ENCODE results near the gene SMIM20.

Gene SMIM20

DNA sequence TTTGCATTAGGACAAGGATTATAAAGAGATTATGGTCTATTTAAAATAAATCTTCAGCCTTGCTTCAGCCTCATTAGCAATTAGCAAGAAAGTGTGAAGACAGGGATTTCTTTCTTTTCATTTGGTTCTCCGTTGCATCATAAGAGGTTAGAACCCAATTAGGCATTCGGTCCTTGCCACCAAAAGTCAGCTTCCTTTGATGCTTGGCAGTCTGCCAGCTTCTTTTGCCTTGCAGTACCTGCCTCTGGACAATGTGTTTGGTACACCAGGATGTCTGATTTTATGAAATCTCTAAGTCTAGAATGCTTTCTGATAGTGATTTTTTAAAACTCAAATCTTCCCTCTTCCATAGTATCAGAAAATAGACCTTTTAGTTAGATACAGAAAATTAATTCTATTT is 12.4 kb downstream of the SMIM20 start:
- no peak for DNase-seq (ENCODE audit: low read depth)

DNA sequence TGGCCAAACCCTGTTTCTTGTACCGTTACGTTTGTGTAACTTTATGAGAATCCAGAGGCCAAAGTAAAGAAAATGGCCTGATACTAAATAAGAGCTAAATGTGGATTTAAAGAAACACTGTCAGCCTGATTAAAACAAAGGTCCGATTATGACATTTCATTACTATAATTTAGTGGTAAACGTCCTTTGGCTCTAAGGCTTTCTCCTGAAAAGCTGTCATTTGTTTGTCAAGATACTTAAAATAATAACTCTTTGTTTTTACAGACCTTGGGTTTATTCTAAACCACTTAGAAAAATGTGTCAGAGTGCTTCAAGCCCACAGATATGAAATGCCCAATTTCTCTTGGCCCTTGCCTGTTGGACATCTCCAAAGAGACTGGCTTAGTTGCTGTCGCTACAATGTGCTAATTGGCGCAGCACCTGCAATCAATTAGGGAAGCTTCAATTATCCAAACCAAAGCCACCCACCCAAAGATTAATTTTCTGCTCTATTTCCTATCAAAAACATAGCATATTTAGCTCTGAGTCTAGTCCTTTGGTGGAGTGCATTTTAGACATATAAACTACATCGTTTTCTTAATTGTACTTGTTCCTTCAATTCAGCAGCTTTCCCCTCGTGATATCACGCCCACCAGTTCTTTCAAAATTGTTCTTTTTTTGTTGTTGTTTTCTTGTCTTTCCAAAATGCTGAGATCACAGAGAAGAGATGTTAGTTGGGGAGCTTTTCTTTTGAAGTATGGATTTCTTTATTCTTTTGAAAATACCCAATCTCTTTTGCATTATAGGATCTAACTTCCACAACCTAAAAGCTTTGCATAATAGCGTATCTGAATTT is 13.6 kb downstream of the SMIM20 start:
- no peak for DNase-seq (ENCODE audit: low read depth)

DNA sequence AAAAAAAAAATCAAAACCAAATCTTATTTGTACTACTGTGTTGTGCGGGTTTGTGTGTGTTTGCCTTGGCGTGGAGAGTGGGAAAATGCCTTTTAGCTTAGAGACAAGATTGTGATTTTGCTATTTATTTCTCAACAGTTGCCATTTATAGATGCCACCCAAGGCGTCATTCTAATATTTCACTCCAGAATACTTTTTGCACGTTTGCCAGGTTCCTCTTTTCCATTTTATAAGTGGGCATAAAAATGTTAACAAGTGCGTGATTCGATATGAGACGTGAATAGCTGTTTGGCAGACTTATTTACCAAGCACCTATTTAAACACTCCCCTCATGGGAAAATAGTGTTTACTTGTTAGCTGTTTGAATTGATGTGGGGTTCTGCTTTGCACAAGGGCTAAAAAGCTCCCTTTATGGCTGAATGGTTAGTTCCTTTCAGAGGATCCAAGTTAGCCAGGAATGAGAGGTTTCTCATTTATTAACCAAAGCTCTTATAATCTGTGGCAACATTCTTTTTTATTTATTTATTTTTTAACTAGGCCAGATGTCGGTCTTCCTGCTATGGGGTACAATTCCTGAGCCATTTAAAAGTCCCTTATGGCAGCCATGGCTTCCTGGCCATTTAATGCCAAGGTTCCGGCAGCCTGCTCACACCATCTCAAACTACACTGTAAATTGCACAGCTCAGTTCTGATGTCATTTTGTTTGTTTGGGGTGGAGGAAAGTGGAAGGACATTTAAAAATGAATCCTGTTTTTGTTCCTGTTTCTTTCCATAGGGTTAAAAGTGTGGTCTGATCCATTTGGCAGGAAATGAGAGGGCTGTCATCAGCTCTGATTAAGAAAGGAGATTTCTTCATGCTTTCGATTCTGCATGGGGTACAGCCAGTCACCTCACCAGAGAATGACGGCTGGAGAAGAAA is 14.6 kb downstream of the SMIM20 start:
- no peak for DNase-seq (ENCODE audit: low read depth)

DNA sequence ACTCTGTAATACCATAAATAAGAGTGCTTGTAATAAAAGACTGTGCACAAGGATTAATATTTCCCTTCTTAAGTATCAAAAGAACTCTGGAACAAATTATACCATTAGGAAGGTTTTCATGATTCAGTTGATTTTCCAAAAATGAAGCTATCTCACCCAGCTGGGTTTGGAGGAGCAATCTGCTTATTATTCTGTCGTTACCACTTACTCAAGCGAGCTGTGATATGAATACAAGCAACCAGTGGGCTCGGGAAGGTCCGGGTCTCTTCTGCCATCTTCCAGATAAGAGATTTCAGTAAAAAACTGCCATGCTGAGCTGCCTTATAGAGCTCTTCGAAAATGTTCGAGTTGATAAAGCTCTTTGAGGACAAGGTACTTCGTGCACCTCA is 15.3 kb downstream of the SMIM20 start:
- DNase-seq (ENCODE audit: low read depth): no peak

DNA sequence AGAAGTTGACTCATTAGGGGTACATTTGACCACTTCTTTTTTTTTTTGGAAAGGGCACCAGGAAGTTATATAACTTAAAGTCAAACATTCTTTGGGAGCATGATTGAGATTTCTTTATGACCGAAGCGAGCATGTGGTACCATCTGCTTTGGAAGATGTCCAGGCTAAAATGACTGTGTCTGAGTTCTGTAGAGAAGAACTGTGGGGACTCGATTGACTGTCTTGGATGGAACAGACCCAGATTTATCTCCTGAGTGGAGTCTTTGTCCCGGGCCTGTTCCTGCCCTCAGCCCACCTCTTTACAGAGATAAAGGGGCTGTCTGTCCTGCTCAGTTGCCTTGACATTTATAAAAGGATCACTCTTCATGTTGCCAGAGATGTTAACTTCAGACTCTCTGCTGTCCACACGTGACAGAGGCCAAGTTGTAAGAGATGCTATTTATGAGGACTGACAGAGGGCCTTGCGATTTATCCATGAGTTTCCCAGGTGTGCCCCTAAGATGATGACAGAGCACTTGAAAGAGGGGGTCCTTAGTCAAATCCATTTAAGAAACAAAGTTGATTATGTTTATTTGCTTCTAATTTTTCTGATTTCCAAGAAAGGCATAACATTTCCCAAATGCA is 16.8 kb downstream of the SMIM20 start:
- no peak for DNase-seq (ENCODE audit: low read depth)

DNA sequence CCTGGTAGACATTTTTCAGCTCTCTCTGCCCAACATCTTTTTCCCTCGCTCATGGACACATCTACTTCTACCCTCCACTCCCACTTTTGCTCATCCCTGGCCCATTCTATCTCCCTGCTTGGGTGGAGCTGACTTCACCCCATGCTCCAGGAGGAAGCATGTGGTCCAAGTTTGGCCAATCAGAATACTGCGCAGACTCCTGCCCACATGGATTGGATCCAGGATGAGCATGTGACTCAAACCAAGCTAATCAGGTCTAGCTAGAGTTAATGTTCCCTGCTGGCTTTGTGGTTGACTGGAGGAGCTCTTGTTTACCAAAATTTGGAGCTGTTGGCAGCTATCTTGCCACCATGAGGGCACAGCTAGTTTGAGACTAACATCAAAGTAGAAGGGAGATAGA is 22.7 kb downstream of the SMIM20 start:
- DNase-seq (ENCODE audit: low read depth): no peak

DNA sequence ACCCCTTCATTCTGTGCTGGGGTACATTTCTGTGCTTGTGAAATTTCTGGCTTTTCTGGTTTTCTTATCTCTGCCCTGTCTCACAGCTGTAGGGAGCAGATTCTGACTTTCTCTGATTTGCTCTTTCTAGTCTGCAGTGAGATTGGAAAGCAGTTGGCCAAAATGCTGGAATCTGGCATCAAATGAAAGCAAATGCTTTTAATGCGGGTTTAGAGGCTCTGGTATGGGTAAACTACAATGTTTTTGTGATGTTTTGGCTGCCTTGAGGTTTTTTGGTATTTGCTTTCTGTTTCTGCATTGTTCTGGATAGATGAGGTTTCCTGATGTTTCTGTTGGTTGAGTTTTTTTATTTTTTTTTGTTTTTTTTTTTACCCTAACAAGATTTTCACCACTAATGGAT is 23.8 kb downstream of the SMIM20 start:
- no peak for DNase-seq (ENCODE audit: low read depth)

DNA sequence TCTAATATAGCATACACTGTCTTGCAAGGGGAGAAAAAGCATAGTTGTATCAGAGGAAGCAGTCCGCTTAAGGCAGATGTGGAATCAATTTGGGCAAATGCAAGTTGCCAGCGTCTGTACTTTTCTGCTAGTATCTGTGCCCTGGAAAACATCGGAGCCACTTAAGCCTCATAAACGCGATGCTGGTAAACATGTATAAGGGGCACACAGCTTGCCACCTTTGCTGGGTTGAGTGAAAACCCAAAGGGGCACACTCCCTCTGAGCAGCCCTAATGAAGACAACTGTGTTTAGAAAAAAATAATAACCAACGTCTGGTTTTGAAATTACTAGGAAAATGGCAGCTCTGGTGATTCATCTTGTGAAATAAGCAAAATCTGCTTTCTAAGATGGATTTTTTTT is 24.3 kb downstream of the SMIM20 start:
- no peak for DNase-seq (ENCODE audit: low read depth)

DNA sequence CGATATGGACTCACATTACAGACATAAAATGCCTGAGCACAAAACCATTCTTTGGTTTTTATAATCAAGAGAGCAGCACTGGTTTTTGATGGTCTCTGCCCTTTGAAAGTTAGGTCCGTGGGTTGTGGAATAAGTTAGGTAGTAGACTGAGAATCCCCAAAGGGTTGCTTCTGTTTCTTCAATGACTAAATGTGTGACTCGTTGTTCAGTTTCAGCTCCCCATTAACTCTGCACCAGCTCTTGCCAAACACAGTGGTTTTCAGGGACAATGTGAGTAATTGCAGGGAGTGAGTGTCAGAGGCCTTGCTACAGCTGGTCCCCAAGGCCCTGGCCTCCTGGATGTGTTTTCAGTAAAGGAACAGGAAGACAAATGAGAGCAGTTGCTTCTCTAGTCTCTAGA is 24.8 kb downstream of the SMIM20 start:
- no peak for DNase-seq (ENCODE audit: low read depth)

DNA sequence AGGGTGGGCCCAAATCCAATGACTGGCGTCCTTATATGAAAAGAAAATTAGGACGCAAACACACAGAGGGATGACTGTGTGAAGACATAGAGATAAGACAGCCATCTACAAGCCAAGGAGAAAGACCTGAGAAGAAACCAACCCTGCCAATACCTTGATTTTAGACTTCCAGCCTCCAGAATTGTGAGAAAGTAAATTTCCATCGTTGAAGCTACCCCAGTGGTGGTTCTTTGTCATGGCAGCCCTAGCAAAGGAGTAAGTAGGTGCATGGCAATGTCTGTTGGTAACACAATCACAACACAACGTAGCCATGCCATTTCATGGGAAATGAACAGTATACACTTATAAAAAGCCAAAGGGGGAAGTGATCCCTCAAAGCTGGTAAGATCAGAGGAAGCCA is 25.3 kb downstream of the SMIM20 start:
- no peak for DNase-seq (ENCODE audit: low read depth)

DNA sequence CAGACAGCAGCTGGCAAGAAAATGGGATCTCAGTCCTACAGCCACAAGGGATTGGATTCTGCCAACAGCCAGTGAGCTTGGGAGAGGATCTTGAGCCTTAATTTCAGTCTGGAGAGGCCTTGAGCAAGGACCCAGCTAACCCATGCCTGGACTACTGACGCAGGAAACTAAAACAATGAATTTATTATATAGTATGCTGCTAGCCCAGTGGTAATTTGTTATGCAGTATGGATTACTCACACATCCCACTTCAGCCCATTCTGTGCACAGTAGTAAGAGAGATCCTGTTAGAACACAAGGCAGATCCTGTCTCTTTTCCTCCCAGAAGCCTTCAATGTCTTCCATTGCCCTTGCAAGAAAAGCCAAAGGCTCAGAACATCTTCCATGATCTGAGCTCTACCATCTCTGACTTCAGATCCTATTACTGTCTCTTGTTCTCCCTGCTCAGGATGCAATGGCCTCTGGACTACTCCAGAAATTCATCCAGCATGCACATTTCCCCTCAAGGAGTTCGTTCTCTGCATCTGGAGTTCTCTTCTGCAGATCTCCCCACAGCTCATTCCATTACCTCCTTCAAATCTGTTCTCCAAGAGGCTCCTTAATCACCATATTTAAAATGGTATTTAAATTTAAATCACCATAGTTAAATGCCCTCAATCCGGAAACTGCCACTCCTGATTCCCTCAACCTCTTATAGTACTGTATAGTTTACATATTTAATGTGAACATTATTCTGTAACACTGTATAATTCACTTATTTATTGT is 27.6 kb downstream of the SMIM20 start:
- no peak for DNase-seq (ENCODE audit: low read depth)

DNA sequence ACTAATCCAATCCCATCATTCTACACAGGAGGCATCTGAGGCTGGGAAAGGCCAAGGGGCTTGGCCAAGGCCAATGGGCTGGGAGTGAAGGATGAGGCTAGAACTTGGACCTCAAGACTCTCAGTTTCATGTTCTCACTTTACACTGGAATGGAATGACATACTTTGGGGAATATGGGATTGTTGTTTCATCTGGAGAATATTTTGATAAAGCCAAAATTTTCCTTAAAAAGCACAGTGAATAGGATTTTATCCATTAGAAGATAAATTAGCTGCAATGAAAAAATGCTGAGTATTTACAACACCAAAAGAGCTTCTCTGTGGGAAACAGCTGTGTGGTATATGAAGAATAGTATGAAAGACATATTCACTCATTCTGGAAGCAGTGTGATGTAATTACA is 29.3 kb downstream of the SMIM20 start:
- DNase-seq (ENCODE audit: low read depth): no peak

DNA sequence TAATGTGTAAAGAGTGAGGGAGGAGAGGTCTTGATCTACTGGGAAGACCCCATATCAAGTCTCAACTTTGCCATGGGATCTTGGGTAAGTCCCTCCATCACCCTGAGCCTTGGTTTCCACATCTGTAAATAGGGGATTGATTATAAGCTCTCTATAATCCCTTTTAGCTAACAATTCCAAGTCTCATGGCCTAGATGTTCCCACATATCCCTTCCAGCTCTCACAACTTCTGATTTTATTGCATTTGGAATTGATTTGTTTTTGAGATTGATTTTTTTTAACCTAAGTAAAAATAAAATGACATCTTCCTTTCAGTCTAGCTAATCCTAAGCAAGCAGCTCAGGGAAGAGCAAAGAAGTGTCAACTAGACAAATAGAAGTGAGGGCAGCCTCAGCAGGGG is 29.8 kb downstream of the SMIM20 start:
- DNase-seq (ENCODE audit: low read depth): no peak

DNA sequence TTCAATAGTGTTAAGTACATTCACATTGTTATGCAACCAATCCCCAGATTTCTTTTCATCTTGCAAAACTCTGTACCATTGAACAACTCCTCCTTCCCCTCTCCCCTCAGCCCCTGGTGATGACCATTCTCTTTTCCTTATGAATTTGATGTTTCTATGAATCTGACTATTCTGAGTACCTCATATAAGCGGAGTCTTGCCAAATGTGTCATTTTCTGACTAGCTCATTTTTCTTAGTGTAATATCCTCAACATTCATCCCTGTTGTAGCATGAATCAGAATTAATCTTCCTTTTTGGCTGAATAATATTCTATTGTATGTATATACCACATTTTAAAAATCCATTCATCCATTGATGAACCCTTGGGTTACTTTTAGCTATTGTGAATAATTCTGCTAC is 34.0 kb downstream of the SMIM20 start:
- no peak for DNase-seq (ENCODE audit: low read depth)

DNA sequence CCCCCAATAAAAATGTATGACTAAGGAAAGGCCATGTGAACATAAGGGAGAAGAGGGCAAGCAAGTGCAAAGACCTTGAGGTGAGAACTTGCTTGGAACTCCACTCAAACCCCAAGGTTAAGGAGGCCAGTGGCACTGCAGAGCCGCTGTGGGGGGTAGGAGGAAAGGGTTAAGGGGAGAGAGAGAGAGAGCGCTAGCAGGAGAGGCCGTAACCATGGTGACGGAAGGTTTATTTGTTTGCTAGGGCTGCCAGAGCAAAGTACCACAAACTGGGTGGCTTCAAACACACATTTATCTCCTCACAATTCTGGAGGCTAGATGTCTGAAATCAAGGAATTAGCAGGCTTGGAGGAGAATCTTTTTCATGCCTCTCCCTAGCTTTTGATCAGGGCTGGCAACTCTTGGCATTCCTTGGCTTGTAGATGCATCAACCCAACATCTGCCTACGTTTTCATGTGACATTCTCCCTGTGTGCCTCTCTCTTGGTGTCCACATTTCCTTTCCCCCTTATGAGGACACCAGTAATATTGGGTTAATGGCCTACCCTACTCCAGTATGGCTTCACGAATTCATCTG is 35.2 kb downstream of the SMIM20 start:
- no peak for DNase-seq (ENCODE audit: low read depth)

DNA sequence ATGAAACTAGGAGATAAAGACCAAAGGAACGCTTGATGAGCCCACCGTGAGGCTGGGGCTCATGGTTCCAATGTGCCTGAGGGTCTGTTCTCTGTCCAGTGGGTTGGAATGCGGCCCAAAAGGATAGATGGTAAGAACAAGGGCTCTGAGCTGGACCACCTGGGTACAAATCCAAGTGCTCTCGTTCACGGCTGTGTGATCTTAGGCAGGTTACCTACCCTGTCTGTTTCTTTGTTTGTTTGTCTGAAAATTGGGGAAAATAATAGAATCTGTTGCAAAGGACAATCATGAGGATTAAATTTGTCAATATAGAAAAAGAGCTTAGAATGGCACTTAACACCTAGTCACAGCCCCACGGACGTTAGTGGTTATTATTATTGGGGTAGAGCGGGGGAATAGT is 36.0 kb downstream of the SMIM20 start:
- DNase-seq (ENCODE audit: low read depth): no peak

DNA sequence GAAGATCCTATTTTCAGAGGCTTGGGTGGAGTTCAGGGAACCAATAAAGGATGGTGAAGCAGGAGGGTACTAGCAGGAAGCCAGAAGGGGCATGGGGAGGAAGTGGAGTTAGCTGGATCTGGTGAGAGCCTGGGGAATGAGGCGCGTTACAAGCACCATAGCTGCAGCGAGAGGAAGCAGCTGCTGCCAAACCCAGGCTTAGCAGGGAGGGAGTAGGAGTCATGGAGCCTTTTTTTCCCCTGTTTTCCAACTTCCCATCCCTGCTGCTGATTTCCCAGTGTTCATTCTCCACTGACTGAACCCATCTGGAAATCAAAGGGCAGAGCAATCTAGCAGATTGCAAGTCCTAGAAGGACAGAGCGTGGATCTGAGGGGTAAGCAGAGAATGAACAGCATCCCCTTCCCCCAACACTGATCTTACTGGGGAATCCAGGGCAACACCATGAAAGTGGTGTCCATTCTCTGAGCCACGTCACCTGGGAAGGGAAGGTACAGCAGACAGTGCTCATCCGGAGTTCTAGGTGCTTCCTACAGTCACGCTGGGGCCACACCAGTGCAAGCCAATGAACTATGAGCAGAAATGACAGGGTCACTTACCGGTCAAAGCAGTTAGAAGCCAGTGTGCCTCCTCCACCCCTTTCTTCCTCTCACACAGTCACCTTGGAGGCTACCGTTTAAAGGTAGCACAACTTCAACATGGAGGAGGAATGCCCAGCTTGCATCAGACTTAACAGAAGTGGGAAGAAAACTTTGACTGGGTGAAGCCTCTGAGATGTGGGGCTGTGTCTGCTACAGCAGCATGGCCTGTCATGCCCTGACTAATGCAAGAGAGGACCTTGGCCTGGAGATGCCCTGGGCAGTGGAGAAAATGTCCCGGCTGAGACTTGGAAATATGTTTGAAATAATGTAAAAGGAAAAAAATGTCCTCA is 36.7 kb downstream of the SMIM20 start:
- DNase-seq (ENCODE audit: low read depth): no peak

DNA sequence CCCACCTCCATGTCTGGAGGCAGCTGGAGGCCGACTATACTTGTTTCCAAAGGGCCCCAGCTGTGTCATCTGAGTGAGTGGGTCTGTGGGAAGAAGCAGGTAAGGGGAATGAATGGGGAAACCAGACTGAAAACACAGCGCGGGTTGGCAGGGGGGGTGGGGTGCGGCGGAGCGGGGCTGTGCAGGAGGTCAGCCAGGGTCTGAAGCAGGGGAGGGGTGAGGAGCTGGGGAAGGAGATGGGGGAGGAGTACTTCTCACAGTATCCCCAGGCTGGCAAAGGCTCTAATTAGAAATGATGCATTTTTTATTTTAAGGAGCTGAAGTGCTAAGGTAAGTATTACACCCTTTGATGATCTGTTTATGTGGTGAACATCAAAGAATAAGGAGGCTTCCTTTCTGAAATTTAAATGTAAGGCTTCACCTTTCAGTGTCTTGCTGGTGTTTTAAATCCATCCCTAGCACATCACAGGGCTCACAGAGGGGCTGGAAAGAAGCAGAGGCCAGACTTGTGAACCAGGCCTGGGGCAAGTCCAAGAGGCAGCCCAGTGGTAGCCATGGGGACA is 37.5 kb downstream of the SMIM20 start:
- no peak for DNase-seq (ENCODE audit: low read depth)

DNA sequence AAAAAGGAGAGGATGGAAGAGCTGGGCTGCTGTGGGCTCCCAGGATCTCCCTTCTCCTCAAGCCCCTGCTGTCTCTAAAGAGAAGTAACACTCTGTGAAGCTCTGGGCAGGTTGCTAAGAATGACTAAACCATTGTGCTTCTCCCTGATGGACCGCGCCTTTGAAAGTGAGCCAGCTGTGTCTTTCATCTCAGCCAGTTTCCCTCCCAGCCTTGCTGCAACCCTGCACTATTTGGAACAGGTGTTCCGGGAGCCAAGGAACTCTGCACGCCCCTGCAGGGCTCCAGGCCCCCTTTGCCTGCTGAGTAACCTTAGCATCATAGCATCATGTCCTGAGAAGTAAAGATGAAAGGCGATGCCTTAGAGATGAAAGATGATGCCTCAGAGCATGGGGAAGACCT is 39.7 kb downstream of the SMIM20 start:
- DNase-seq (ENCODE audit: low read depth): no peak

DNA sequence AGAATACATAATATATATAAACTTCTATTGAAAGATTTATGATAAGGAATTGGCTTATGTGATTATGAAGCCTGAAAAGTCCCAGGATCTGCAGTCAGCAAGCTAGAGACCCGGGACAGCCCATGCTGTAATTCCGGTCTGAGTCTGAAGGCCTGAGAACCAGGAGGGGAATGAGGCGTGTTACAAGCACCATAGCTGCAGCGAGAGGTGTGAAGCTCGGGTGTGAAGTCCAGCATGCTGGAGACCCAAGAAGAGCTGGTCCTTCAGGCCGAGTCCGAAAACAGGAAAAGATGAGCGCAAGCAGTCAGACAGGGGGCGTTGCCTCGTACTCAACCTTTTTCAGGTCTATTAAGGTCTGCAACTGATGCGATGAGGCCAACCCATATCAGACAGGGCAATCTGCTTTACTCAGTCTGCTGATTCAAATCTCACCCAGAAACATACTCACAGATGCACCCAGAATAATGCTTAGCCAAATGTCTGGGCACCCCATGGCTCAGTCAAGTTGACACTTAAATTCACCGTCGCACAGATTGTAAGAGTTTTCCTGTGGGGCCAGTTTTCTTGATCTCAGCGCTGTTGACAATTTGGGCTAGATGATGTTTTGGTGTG is 40.4 kb downstream of the SMIM20 start:
- DNase-seq (ENCODE audit: low read depth): no peak

All from activated T-helper 1 cell treated with Interleukin-2 at 50 U/mL for 16 hours (primary cell).